ENCODE measurements around the gene CCDC43.
"Not testable (repeated sequence)": the region's sequence is repeated elsewhere in the genome, so short reads cannot be mapped to it uniquely, and the experiment has no call there.

Gene CCDC43

GRCh38 chr17:44689477-44690217 is at the start of gene CCDC43:
TSS of gene CCDC43 (minus strand) at chr17:44689776. CDS start at chr17:44689753, 23 bp downstream.
- no peak for TF ChIP-seq CTCF (conservative IDR thresholded peaks at IDR 0.05)
- H3K27ac ChIP-seq: peak within 1 kb of the TSS; percentile 87

GRCh38 chr17:44738214-44738906 is 48.8 kb upstream of the CCDC43 start:
- no peak overlapping the region for H3K27ac ChIP-seq
- no peak for TF ChIP-seq CTCF (conservative IDR thresholded peaks at IDR 0.05)

GRCh38 chr17:44736551-44737240 is 47.1 kb upstream of the CCDC43 start:
- no peak for TF ChIP-seq CTCF (conservative IDR thresholded peaks at IDR 0.05)
- H3K27ac ChIP-seq: no peak overlapping the region

GRCh38 chr17:44734272-44734671 is 44.7 kb upstream of the CCDC43 start:
- no peak for TF ChIP-seq CTCF (conservative IDR thresholded peaks at IDR 0.05)
- H3K27ac ChIP-seq: no peak overlapping the region

- no peak overlapping the region for H3K27ac ChIP-seq
- peak; percentile 67 for TF ChIP-seq CTCF (conservative IDR thresholded peaks at IDR 0.05)
These were observed 44.2 kb upstream of the CCDC43 start for GRCh38 chr17:44733753-44734152.

- not testable (repeated sequence) for H3K27ac ChIP-seq
These were observed 36.5 kb upstream of the CCDC43 start for GRCh38 chr17:44726121-44726520.

- TF ChIP-seq CTCF (conservative IDR thresholded peaks at IDR 0.05): no peak
These were observed 32.7 kb upstream of the CCDC43 start for GRCh38 chr17:44722254-44722653.

More at GRCh38 chr17:44722254-44722653, 32.7 kb upstream of the CCDC43 start:
- H3K27ac ChIP-seq: no peak overlapping the region

Measured in VCaP (cell line).